GM12874 (cell line): ENCODE measurements around the gene JPH2.

Experiments used
- CTCF ChIP-seq: IDR thresholded peaks from 2 replicates; pipeline ENCODE4 v1.5.1; 2011; ENCODE audit warnings: low read depth, mild to moderate bottlenecking, control low read depth, low read length, moderate library complexity; ENCODE audit not compliant: insufficient read depth

Gene JPH2

GRCh38 chr20:44074252-44075151, 112.5 kb downstream of the JPH2 start:
- TF ChIP-seq CTCF, result no peak

DNA sequence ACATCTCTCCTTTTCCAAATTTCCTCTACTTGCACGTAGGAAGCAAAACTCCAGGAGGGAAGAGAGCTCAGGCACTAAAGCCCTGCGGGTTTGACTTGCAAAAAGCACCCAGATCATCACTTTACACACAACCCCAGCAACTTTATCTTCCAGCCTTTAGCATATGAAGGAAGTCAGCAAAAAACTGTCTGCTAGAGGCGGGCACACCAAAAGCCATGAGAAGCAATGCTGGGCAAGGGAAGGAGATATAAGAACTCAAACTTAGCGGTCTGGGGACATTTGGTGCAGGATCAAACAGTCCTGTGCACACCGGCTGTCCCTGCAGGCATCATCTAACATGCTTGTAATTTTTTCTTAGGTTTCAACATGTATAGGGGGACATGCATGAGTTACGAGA, 113.3 kb downstream of the JPH2 start:
- no peak for TF ChIP-seq CTCF

DNA sequence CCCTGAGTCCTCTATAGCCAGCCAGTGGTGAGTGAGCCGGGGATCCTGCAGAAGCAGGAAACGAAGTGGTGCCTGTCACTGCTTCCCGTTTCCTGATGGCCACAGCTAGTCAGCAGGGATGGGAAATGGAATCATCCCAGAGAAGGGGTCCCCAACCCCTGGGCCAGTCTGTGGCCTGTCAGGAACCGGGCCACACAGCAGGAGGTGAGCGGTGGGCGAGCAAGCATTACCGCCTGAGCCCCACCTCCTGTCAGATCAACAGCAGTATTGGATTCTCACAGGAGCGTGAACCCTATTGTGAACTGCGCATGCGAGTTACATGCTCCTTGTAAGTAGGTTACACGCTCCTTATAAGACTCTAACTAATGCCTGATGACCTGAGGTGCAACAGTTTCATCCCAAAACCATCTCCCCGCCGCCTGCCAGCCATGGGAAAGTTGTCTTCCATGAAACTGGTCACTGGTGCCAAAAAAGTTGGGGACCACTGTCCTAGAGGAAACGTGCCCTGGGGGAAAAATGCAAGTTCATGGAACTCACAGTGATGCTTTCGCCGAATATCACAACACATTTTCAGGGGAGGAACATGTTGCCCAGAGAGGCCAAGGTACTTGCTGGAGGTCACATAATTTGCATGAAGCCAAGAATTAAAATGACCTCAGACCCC, 113.8 kb downstream of the JPH2 start:
- no peak for TF ChIP-seq CTCF

GRCh38 chr20:44072384-44072783, 114.6 kb downstream of the JPH2 start:
- TF ChIP-seq CTCF, result no peak

- no peak for TF ChIP-seq CTCF
Measured at GRCh38 chr20:44071526-44072111, 115.4 kb downstream of the JPH2 start.

GRCh38 chr20:44071057-44071456, 115.9 kb downstream of the JPH2 start:
- no peak for TF ChIP-seq CTCF

DNA sequence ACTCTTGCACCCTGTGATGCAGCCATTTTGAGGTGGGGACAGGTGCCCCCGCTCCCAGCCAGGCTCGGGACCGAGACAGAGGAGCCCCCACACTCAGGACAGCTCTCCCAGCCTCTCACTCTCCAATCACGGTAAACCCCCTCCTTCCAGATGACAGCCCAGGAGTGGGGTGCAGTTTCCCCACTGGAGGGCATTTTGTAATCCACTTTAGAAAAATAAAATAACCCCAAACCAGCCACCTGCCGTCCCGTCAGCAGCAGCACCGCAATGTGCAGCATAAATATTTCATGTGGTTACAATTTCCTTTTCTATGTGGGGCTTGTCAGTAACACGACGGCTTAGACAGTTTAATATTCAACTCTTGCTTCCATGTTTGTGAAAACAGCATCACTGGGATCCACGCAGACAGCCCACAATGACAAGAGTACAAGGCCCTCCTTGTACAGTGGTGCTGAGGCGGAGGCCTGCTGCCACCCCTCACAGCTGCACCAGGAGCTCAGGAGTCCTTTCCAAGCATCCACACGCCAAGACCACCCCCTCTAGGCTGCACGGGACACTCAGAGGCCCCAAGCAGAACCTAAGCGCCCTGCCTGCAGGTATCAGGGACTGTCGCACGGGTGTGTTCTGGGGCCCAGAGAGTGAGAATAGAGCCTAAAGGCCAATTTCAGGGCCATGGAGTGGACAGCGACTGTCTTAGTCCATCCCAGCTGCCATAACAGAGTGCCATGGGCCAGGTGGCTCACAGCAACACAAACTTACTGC, 116.7 kb downstream of the JPH2 start:
- TF ChIP-seq CTCF, result no peak
